ENCODE results near the gene ACOX3. TPM values are rescaled to one million over a fixed set of nuclear protein-coding genes. Genes with fewer than 3 reads are reported as not detected.

Gene ACOX3
- total and polyA plus RNA-seq, 2 of the 8 experiments (the other 6 are each of a cell fraction or from before 2014, with no cell fraction given): 2.5 to 9.9 TPM

GRCh38 chr4:8410066-8410625 is 30.4 kb downstream of the ACOX3 start:
- H3K36me3 ChIP-seq (ENCODE audit: control insufficient read depth in 2 of 4, insufficient read depth in 4 of 4, low read length in 3 of 4): peaks cover 0 to 3% (median 0%) of the 10 kb centered on the region in 4 experiments; a peak in 1 of 8 replicates
- FAIRE-seq: no peak
- TF ChIP-seq ATF2 (IDR thresholded peaks at IDR 0.05; ENCODE audit: low read length) (no peak), TAF1 (IDR thresholded peaks at IDR 0.05; ENCODE audit: low read depth, low read length) (no peak), CBX8 (IDR thresholded peaks at IDR 0.05; ENCODE audit: borderline replicate concordance, low read depth, low read length) (no peak), TBP (IDR thresholded peaks at IDR 0.05; ENCODE audit: low read depth, low read length) (no peak), JUN (IDR thresholded peaks at IDR 0.05; ENCODE audit: low read depth, low read length) (no peak), POLR2AphosphoS5 (IDR thresholded peaks at IDR 0.05; ENCODE audit: low read depth, low read length) (no peak), KDM1A (IDR thresholded peaks at IDR 0.05; ENCODE audit: borderline replicate concordance, low read length) (no peak), TEAD4 (IDR thresholded peaks at IDR 0.05; ENCODE audit: low read depth, low read length) (no peak), SIN3A (conservative IDR thresholded peaks at IDR 0.05 in 1 of 2, IDR thresholded peaks at IDR 0.05 in 1 of 2; ENCODE audit: low read depth in 1 of 2, low read length in 2 of 2) (no peak), EZH2 (IDR thresholded peaks at IDR 0.05; ENCODE audit: low read depth, low read length, severe bottlenecking) (no peak), ATF3 (IDR thresholded peaks at IDR 0.05; ENCODE audit: insufficient read depth, low read depth, low read length) (no peak)

More at GRCh38 chr4:8410066-8410625, 30.4 kb downstream of the ACOX3 start:
- no peak for DNase-seq (ENCODE audit: low read depth in 1 of 2, low spot score in 2 of 2)
- no peak overlapping the region for H3K18ac ChIP-seq (ENCODE audit: extremely low read depth, low read length)
- no peak overlapping the region for H4K5ac ChIP-seq (ENCODE audit: insufficient read length, low read depth, low read length)
- H3K9me3 ChIP-seq (ENCODE audit: insufficient read depth in 2 of 2, low read depth in 1 of 2, low read length in 1 of 2): no peaks in the 10 kb centered on the region; a peak in 1 of 4 replicates
- no peak overlapping the region for H3K4ac ChIP-seq (replicated peaks; ENCODE audit: insufficient read length, low read depth, low read length)
- H4K20me1 ChIP-seq (replicated peaks in 1 of 2; ENCODE audit: control insufficient read depth in 1 of 2, insufficient read depth in 2 of 2, low read length in 2 of 2): peaks cover 0 to 3% of the 10 kb centered on the region in 2 experiments
- H3K27ac ChIP-seq (ENCODE audit: low read depth, low read length): no peak overlapping the region
- no peak overlapping the region for H4K8ac ChIP-seq (ENCODE audit: extremely low read depth, insufficient read depth, low read length)
- H2AK5ac ChIP-seq (ENCODE audit: low read depth, low read length): no peak overlapping the region
- H2BK20ac ChIP-seq (ENCODE audit: low read length): no peak overlapping the region
- H2BK120ac ChIP-seq (replicated peaks; ENCODE audit: low read depth, low read length): no peak overlapping the region
- H3K23ac ChIP-seq (ENCODE audit: insufficient read length): no peak overlapping the region
- H3K14ac ChIP-seq (ENCODE audit: insufficient read length): no peak overlapping the region
- no peak overlapping the region for H2BK5ac ChIP-seq (ENCODE audit: low read depth, low read length)
- no peaks in the 10 kb centered on the region for H3K79me2 ChIP-seq (ENCODE audit: control insufficient read depth in 1 of 2, insufficient read depth in 2 of 2, low read length in 2 of 2)
- no peak overlapping the region for H2AFZ ChIP-seq (ENCODE audit: low read length)
- peaks cover 0 to 5% (median 4%) of the 10 kb centered on the region in 4 experiments; a peak in 6 of 7 replicates for H3K4me1 ChIP-seq (replicated peaks in 1 of 4; ENCODE audit: control insufficient read depth in 3 of 4, insufficient read depth in 4 of 4, low read length in 3 of 4)
- H3K79me1 ChIP-seq (ENCODE audit: low read depth, low read length): no peaks in the 10 kb centered on the region
- no peaks in the 10 kb centered on the region for H3K27me3 ChIP-seq (replicated peaks in 1 of 4; ENCODE audit: control insufficient read depth in 3 of 4, extremely low read depth in 1 of 4, insufficient read depth in 3 of 4, low read length in 3 of 4)
- WGBS, 2 experiments (ENCODE audit: extremely low coverage in 1 of 2, insufficient coverage in 1 of 2, insufficient read length in 1 of 2, insufficient replicate concordance in 2 of 2, low coverage in 1 of 2, low lambda C conversion rate in 2 of 2, missing lambda C conversion rate in 1 of 2): 78% methylated on average over 9 of the region's 9 CpGs; no CpG with 5 or more reads in 1 of the 2 experiments
- peak overlapping the region; percentile 73 for H4K91ac ChIP-seq (replicated peaks; ENCODE audit: insufficient read length, low read length)
- CTCF ChIA-PET (ENCODE audit: partially characterized antibody): interaction anchor here (0.6 to 6.5 kb wide), 29 partner anchors 8 to 1678 kb away, joined by 3 to 74 read pairs (median 4); partner anchors contain the start of gene HTRA3
- H3K56ac ChIP-seq (replicated peaks; ENCODE audit: insufficient read length, low read depth, low read length): no peak overlapping the region
- no peak overlapping the region for H3K4me3 ChIP-seq (ENCODE audit: extremely low read depth in 1 of 4, insufficient read depth in 2 of 4, low read depth in 3 of 4, low read length in 4 of 4)
- H2BK12ac ChIP-seq (ENCODE audit: low read depth, low read length): no peak overlapping the region
- H3K4me2 ChIP-seq (ENCODE audit: insufficient read depth in 1 of 2, low read depth in 2 of 2, low read length in 2 of 2): peak overlapping the region in 1 of 2 experiments; percentile 7; a peak in 1 of 4 replicates
- H2BK15ac ChIP-seq (ENCODE audit: low read length): no peak overlapping the region
- no peaks in the 10 kb centered on the region for H3K23me2 ChIP-seq (ENCODE audit: low read depth, low read length)
- POLR2A ChIA-PET (ENCODE audit: partially characterized antibody): interaction anchor here (1.2 to 1.8 kb wide), 2 partner anchors 8 to 18 kb away, joined by 3 to 5 read pairs; no protein-coding TSS in a partner anchor
- H3K9ac ChIP-seq (replicated peaks in 1 of 4; ENCODE audit: extremely low read depth in 1 of 4, low read depth in 3 of 4, low read length in 3 of 4): no peak overlapping the region
